Caco-2 (cell line): Measurements from ENCODE around the gene CCDC175. TPM values are rescaled to one million over a fixed set of nuclear protein-coding genes. Genes with fewer than 3 reads are reported as not detected.

Experiments used
- BruUV-seq: library from RNA; stranded (reverse); fragments of 400-500 nt; replicated peaks from 2 replicates; lab custom pipeline; 2021; lab: Mats Ljungman, UMichigan
- CTCF ChIA-PET: fragments of 300-600 bp; sonication (Branson Sonifier 250); formaldehyde crosslinking; loops from one replicate; lab custom pipeline; 2022; ENCODE audit warnings: antibody characterized with exemption; lab: Charles Lee
- POLR2A ChIA-PET: fragments of 300-600 bp; sonication (Branson Sonifier 250); formaldehyde crosslinking; loops from one replicate; lab custom pipeline; 2022; ENCODE audit warnings: antibody characterized with exemption; lab: Charles Lee
- DNase-seq, 2 experiments: peaks; one replicate each; pipeline versions ENCODE4 v3.0.0 to v3.0.0-alpha.2; 2020 to 2022
- H3K27me3 ChIP-seq: replicated peaks from 2 replicates; pipeline ENCODE4 v1.6.0; 2011; ENCODE audit warnings: low read length; ENCODE audit not compliant: control insufficient read depth, insufficient read depth
- H3K36me3 ChIP-seq: 2 replicates; pipeline ENCODE4 v1.5.1; 2011; ENCODE audit warnings: low read length; ENCODE audit not compliant: control insufficient read depth, insufficient read depth
- H3K4me1 ChIP-seq: fragments of 250-450 bp; sonication (Bioruptor Pico); 2 replicates; pipeline ENCODE4 v1.5.1; 2020; ENCODE audit warnings: mild to moderate bottlenecking
- H3K4me3 ChIP-seq: 2 replicates; pipeline ENCODE4 v1.5.1; 2011; ENCODE audit warnings: low read depth, mild to moderate bottlenecking, control low read depth, low read length
- H3K9me3 ChIP-seq: fragments of 250-450 bp; sonication (Bioruptor Pico); 2 replicates; pipeline ENCODE4 v1.5.1; 2020; ENCODE audit warnings: mild to moderate bottlenecking, moderate library complexity
- H3K27ac Mint-ChIP-seq: one replicate; pipeline ENCODE4 v1.8.0; 2022; ENCODE audit warnings: mixed read lengths; ENCODE audit not compliant: unreplicated experiment
- H3K27me3 Mint-ChIP-seq: one replicate; pipeline ENCODE4 v1.8.0; 2022; ENCODE audit warnings: mixed read lengths; ENCODE audit not compliant: insufficient read depth, unreplicated experiment
- H3K36me3 Mint-ChIP-seq: one replicate; pipeline ENCODE4 v1.8.0; 2022; ENCODE audit warnings: mild to moderate bottlenecking, mixed read lengths; ENCODE audit not compliant: insufficient read depth, unreplicated experiment
- H3K4me1 Mint-ChIP-seq: one replicate; pipeline ENCODE4 v1.8.0; 2022; ENCODE audit warnings: low read depth, mixed read lengths; ENCODE audit not compliant: unreplicated experiment
- H3K4me3 Mint-ChIP-seq: one replicate; pipeline ENCODE4 v1.8.0; 2022; ENCODE audit warnings: mild to moderate bottlenecking, moderate library complexity, mixed read lengths; ENCODE audit not compliant: unreplicated experiment
- H3K9me3 Mint-ChIP-seq: one replicate; pipeline ENCODE4 v1.8.0; 2022; ENCODE audit warnings: mixed read lengths; ENCODE audit not compliant: unreplicated experiment
- intact Hi-C: fragments of 100-400 bp; cut with micrococcal nuclease; formaldehyde crosslinking; loops from one replicate; pipeline ENCODE4 v1.10.0; 2022; ENCODE audit not compliant: unreplicated experiment
- total RNA-seq: library from RNA; stranded (reverse); gene quantifications from 2 replicates; pipeline ENCODE4 v1.2.3, GENCODE V29; 2022
- TF ChIP-seq, protein P1 (sequence below), 2 experiments: fragments of 200-600 bp in 1 of 2; IDR thresholded peaks; 1 replicate in 1 of 2; 2 replicates in 1 of 2; pipeline versions ENCODE4 v1.5.1 to v1.8.0; 2011 to 2022; ENCODE audit warnings: antibody characterized with exemption in 1 of 2, control low read depth in 1 of 2, inconsistent platforms in 1 of 2, low read depth in 1 of 2, low read length in 1 of 2, mild to moderate bottlenecking in 1 of 2, moderate library complexity in 1 of 2; ENCODE audit not compliant: insufficient read depth in 1 of 2, severe bottlenecking in 1 of 2, unreplicated experiment in 1 of 2

The CCDC175 gene
- total RNA-seq, 1 experiment from 2014 or later, result not detected

DNA sequence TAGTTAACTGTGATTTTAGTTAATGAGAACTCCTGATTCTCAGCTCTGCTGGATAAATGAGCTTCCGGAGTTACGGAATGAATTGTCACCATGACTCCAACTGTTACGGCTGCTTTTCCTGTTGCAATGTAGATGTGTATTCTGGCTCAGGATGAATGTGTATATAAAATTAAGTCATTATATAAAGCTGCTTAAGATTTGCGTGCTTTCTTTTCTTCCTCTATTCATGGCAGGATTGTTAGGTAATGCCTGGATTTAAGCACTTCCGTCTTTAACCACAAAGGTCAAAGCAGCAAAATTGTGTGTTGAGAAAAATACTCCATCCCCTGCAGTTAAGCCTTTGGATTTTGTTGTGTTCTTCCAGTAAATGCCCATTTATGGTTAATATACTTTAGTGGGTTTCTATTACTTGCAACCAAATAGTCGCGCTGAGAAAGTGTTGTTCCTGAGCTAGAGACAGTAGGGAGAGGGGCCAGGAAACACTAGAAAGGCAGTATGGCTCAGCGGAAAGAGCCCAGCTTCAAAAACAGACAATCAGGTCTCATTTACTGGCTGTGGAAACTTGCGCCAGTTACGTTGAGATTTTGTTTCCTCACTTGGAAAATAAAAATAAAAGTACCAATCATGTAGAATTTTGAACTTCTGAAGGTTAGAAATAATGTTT lies 9.4 kb upstream of the CCDC175 start:
- Histone ChIP-seq H3K4me3 (no peak overlapping the region), H3K36me3 (no peaks in the 10 kb centered on the region), H3K9me3 (no peaks in the 10 kb centered on the region), H3K27me3 (no peaks in the 10 kb centered on the region), H3K4me1 (no peaks in the 10 kb centered on the region)
- TF ChIP-seq, protein P1, sequence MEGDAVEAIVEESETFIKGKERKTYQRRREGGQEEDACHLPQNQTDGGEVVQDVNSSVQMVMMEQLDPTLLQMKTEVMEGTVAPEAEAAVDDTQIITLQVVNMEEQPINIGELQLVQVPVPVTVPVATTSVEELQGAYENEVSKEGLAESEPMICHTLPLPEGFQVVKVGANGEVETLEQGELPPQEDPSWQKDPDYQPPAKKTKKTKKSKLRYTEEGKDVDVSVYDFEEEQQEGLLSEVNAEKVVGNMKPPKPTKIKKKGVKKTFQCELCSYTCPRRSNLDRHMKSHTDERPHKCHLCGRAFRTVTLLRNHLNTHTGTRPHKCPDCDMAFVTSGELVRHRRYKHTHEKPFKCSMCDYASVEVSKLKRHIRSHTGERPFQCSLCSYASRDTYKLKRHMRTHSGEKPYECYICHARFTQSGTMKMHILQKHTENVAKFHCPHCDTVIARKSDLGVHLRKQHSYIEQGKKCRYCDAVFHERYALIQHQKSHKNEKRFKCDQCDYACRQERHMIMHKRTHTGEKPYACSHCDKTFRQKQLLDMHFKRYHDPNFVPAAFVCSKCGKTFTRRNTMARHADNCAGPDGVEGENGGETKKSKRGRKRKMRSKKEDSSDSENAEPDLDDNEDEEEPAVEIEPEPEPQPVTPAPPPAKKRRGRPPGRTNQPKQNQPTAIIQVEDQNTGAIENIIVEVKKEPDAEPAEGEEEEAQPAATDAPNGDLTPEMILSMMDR (IDR thresholded peaks at IDR 0.05; ENCODE audit: insufficient read depth in 1 of 2, low read depth in 1 of 2, low read length in 1 of 2, severe bottlenecking in 1 of 2, unreplicated experiment in 1 of 2), result no peak
- Mint-ChIP-seq H3K9me3 (no peaks in the 10 kb centered on the region), H3K4me3 (no peak overlapping the region), H3K36me3 (no peaks in the 10 kb centered on the region), H3K4me1 (no peaks in the 10 kb centered on the region), H3K27me3 (no peaks in the 10 kb centered on the region), H3K27ac (no peak overlapping the region)
- intact Hi-C loops, result no loop called here
- BruUV-seq, result no TSS peak
- DNase-seq, result no peak
- CTCF ChIA-PET, result no interaction called here
- POLR2A ChIA-PET, result no interaction called here

DNA sequence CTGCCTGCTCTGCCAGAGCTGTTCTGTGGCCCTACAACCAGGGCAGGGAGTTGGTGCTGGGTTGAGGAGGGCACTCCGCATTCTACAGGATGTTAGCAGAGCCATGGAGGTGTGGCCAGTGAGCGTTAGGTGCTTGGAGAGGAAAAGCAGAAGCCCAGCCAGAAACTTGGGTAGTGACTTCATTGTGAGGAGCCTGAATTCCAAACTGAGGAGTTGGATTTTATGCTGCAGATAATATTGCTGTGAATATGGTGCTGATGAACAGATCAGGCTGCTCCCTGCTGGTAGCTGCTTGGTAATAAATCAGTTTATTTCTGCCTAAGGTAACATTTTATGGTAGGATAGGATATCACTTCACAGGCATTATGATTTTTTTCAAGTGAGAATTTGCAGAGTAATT lies 7.1 kb upstream of the CCDC175 start:
- Mint-ChIP-seq H3K27me3 (no peaks in the 10 kb centered on the region), H3K4me1 (no peaks in the 10 kb centered on the region), H3K9me3 (no peaks in the 10 kb centered on the region), H3K4me3 (no peak overlapping the region), H3K36me3 (no peaks in the 10 kb centered on the region), H3K27ac (no peak overlapping the region)
- ChIA-PET CTCF (interaction anchor here (0.7 to 1.3 kb wide), 2 partner anchors 18 to 76 kb away, joined by 4 read pairs; no protein-coding TSS in a partner anchor), POLR2A (no interaction called here)
- intact Hi-C loops, result no loop called here
- TF ChIP-seq, protein P1 (IDR thresholded peaks at IDR 0.05; ENCODE audit: insufficient read depth in 1 of 2, low read depth in 1 of 2, low read length in 1 of 2, severe bottlenecking in 1 of 2, unreplicated experiment in 1 of 2), result no peak
- H3K36me3 ChIP-seq, result no peaks in the 10 kb centered on the region
- H3K27me3 ChIP-seq, result no peaks in the 10 kb centered on the region
- no peak overlapping the region for H3K4me3 ChIP-seq
- no TSS peak for BruUV-seq
- H3K9me3 ChIP-seq, result no peaks in the 10 kb centered on the region
- H3K4me1 ChIP-seq, result no peaks in the 10 kb centered on the region
- DNase-seq, result no peak

DNA sequence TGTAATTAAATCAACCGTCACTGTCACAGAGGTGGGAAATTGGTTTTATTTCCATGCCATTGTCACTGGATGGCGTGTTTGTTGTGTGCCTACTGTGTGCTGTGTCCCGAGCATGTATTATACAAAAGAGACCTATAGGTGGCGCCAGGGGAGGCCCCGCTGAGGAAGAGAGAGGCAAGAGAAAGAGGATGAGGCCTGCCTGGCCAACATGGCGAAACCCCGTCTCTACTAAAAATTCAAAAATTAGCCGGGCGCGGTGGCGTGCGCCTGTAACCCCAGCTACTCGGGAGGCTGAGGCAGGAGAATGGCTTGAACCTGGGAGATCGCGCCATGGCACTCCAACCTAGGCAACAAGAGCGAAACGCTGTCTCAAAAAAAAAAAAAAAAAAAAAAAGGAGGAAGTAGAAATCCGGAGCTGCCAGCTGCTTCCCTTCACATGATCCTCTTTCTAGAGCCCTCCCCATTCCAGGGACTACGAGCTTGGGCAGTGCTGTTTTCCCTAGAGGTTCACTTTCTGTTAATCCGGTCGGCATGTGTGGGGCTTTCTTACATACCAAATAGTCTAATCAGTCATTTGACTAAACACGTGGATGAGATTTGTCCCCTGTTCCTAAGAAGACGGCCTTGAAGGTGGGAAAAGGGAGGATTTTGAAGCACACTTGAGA lies 6.4 kb upstream of the CCDC175 start:
- no peaks in the 10 kb centered on the region for H3K27me3 Mint-ChIP-seq
- no peaks in the 10 kb centered on the region for H3K4me1 Mint-ChIP-seq
- no peak overlapping the region for H3K27ac Mint-ChIP-seq
- BruUV-seq, result no TSS peak
- no peaks in the 10 kb centered on the region for H3K27me3 ChIP-seq
- no peaks in the 10 kb centered on the region for H3K36me3 Mint-ChIP-seq
- POLR2A ChIA-PET, result no interaction called here
- no peaks in the 10 kb centered on the region for H3K9me3 Mint-ChIP-seq
- CTCF ChIA-PET, result interaction anchor here (0.7 to 1.3 kb wide), 2 partner anchors 18 to 76 kb away, joined by 4 read pairs; no protein-coding TSS in a partner anchor
- no peaks in the 10 kb centered on the region for H3K36me3 ChIP-seq
- intact Hi-C loops, result no loop called here
- TF ChIP-seq, protein P1 (IDR thresholded peaks at IDR 0.05; ENCODE audit: insufficient read depth in 1 of 2, low read depth in 1 of 2, low read length in 1 of 2, severe bottlenecking in 1 of 2, unreplicated experiment in 1 of 2), result peak in 1 of 2 experiments; percentile 23
- H3K4me1 ChIP-seq, result no peaks in the 10 kb centered on the region
- no peaks in the 10 kb centered on the region for H3K9me3 ChIP-seq
- no peak for DNase-seq
- H3K4me3 Mint-ChIP-seq, result no peak overlapping the region
- H3K4me3 ChIP-seq, result no peak overlapping the region
